Muscle of leg (tissue), 11 donors: ENCODE measurements around the gene CACTIN. TPM values are rescaled to one million over a fixed set of nuclear protein-coding genes. Genes with fewer than 3 reads are reported as not detected.
A peak's percentile ranks its signal among the peaks of the same experiment; 100 is the strongest.

Experiments
- DNase-seq: peaks from one replicate; pipeline ENCODE4 v3.0.0; 2013
- H3K27ac ChIP-seq: one replicate; pipeline ENCODE4 v1.5.1; 2013; ENCODE audit warnings: mild to moderate bottlenecking, low read length, control low read depth
- H3K27me3 ChIP-seq: one replicate; pipeline ENCODE4 v1.6.1; 2013; ENCODE audit warnings: low read length; ENCODE audit not compliant: control insufficient read depth, insufficient read depth
- H3K36me3 ChIP-seq: one replicate; pipeline ENCODE4 v1.6.1; 2013; ENCODE audit warnings: low read length; ENCODE audit not compliant: control insufficient read depth, insufficient read depth
- H3K4me1 ChIP-seq: one replicate; pipeline ENCODE4 v1.6.1; 2013; ENCODE audit warnings: low read length; ENCODE audit not compliant: control insufficient read depth, insufficient read depth
- H3K4me3 ChIP-seq: one replicate; pipeline ENCODE4 v1.5.1; 2013; ENCODE audit warnings: low read length, control low read depth
- H3K9me3 ChIP-seq: replicated peaks from 2 replicates; pipeline ENCODE4 v1.6.1; 2013; ENCODE audit warnings: low read depth, low read length; ENCODE audit not compliant: control insufficient read depth
- WGBS: methylation state at CpG from one replicate; pipeline ENCODE4 v1.1.5; 2013; ENCODE audit warnings: missing lambda C conversion rate; ENCODE audit not compliant: insufficient coverage; 5-methylcytosine and 5-hydroxymethylcytosine counted together
- polyA plus RNA-seq, 8 donors: library from polyadenylated mRNA; unstranded; fragments of 120-200 nt; gene quantifications; one replicate each; pipeline versions ENCODE4 v1.2.1 to v1.2.3, GENCODE V29; 2013; ENCODE audit warnings: inconsistent platforms in 1 of 8, low replicate concordance in 1 of 8; ENCODE audit not compliant: insufficient read length in 8 of 8, insufficient read depth in 1 of 8
- total RNA-seq: library from RNA; stranded (reverse); fragments of 120-200 nt; gene quantifications from one replicate; pipeline ENCODE4 v1.2.4, GENCODE V29; 2013

CACTIN gene
- total and polyA plus RNA-seq, 9 donors = 20.1 to 24.1 (median 22.6) TPM

DNA sequence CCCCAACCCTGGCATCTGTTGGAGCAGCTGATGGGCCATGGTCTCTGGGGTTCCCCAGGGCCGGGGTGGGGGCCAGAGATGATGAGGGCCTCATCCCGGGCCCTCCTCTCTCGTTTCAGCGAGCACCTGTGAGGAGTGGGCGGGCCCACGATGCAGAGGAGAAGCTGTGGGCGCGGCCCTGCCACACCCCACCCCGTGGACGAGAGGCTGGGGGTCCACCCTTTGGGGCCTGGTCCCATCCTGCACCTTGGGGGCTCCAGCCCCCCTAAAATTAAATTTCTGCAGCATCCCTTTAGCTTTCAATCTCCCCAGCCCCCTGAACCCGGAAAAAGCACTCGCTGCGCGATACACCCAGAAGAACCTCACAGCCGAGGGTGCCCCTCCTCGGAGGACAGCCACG, 48.2 kb downstream of the CACTIN start:
- H3K4me1 ChIP-seq = peaks cover 21% of the 10 kb centered on the region
- no peak overlapping the region for H3K4me3 ChIP-seq
- H3K36me3 ChIP-seq = peaks cover 12% of the 10 kb centered on the region
- no peaks in the 10 kb centered on the region for H3K9me3 ChIP-seq
- H3K27me3 ChIP-seq = peaks cover 2% of the 10 kb centered on the region
- H3K27ac ChIP-seq = no peak overlapping the region
- DNase-seq = no peak
- WGBS = 72% methylated on average over 15 of the region's 17 CpGs

DNA sequence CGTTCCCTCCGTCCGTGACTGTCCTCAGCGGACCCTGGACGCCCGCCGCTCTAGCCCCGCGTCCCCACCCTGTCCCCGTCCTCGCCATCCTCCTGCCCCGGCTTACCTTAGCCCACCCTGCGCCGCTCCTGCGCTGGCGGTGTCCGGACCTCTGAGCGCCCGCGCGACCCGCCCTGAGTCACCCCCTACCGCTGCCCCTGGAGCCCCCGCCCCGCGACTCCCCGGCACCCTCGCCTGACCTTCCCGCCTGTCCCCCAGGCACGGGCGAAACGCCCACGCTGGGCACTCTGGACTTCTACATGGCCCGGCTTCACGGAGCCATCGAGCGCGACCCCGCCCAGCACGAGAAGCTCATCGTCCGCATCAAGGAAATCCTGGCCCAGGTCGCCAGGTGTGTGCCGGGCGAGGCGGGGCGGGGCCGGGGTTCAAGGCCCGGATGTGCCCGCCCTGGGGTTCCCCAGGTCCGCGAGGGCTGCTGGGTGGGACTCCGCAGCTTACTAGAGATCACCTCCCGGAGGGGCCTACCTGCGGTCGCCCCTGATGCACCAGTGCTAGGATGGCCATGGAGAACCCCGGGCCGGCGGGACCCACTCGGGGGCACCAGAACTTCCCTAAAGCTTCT, 48.8 kb downstream of the CACTIN start:
- H3K4me1 ChIP-seq = peaks cover 22% of the 10 kb centered on the region
- no peak overlapping the region for H3K27ac ChIP-seq
- 53% methylated on average over 60 of the region's 60 CpGs for WGBS
- no peaks in the 10 kb centered on the region for H3K27me3 ChIP-seq
- no peaks in the 10 kb centered on the region for H3K9me3 ChIP-seq
- no peak overlapping the region for H3K4me3 ChIP-seq
- no peak for DNase-seq
- peaks cover 12% of the 10 kb centered on the region for H3K36me3 ChIP-seq

DNA sequence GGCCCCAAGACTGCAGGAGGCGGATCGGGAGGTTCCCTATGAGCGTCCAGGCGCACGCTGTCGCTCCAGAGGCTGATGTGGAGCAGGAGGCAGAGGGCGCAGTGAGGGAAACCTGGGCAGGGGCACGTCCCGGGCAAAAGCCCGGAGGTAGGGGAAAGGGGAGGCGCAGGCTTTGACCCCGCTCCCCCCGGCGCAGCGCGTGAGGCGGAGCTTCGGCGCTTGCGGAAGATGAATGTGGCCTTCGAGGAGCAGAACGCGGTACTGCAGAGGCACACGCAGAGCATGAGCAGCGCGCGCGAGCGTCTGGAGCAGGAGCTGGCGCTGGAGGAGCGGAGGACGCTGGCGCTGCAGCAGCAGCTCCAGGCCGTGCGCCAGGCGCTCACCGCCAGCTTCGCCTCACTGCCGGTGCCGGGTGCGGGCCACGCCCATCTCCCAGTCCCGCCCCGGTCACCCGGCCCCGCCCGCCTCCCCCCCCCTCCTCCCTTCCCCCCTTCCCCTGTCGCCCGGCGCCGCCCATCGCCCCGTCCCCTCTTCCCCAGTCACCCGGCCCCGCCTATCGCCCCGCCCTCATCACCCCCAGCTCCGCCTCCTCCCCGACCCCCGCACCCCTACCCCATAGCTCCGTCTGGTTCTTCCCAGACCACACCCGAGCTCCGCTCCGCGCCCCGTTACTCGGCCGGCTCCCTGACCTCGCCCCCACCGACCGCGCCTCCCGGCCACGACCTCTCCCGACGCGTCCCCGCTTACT, 49.7 kb downstream of the CACTIN start:
- Histone ChIP-seq H3K27ac (no peak overlapping the region), H3K4me1 (peaks cover 27% of the 10 kb centered on the region), H3K9me3 (no peaks in the 10 kb centered on the region), H3K4me3 (peak overlapping the region; percentile 42), H3K27me3 (no peaks in the 10 kb centered on the region), H3K36me3 (peaks cover 12% of the 10 kb centered on the region)
- WGBS = 8% methylated on average over 50 of the region's 78 CpGs
- peak; percentile 82 for DNase-seq

DNA sequence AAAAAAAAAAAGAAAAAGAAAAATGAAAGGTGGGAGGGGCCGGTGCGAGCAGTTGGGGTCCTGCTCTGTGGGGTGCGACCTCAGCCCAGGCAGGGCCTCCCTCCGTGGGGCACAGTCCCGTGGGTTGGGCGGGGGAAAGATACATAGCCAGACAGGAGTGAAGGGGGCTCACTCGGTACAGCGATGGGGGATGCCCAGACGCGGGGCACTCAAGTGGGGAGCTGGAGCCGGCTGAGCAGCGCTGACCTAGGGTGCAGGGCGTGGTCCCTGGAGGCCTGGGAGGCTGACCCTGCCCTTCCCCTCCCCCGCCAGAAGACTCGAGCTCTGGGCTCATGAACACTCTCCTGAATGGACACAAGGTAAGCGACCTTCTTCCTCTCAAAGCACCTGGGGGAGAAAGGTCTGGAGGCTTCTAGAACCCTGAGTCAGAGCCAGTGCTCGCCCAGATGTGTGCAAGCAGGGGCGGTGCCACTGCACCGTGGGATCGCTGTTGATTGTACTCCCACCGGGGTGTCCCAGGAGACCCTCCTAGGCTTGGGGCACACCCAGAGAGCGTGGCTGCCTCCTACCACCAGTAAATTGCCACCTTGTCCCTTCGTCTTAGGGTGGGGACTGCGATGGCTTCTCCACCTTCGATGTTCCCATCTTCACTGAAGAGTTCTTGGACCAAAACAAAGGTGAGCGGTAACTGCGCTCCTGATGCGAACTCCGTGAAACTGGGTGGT, 50.5 kb downstream of the CACTIN start:
- 68% methylated on average over 20 of the region's 29 CpGs for WGBS

DNA sequence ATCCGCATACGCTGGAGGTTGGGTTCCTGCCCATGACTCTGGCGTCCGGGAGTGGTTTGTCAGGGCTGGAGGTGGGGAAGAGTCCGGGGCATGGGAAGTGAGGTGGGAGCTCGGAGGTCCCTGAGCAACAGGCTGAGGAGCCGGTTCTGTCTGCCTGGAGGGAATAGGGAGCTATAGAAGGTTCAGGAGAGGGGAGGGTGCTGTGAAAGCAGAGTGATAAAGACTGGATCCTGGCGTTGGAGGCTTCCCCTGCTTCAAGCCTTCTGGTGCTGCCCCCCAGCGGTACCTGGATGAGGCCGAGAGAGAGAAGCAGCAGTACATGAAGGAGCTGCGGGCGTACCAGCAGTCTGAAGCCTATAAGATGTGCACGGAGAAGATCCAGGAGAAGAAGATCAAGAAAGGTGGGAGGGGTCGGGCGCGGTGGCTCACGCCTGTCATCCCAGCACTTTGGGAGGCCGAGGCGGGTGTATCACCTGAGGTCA, 51.3 kb downstream of the CACTIN start:
- Histone ChIP-seq H3K4me3 (no peak overlapping the region), H3K36me3 (peaks cover 12% of the 10 kb centered on the region), H3K27me3 (no peaks in the 10 kb centered on the region), H3K4me1 (peaks cover 30% of the 10 kb centered on the region), H3K9me3 (no peaks in the 10 kb centered on the region), H3K27ac (no peak overlapping the region)
- WGBS = 76% methylated on average over 13 of the region's 19 CpGs
- peak; percentile 7 for DNase-seq

More for the DNA sequence above, 50.5 kb downstream of the CACTIN start:
- H3K9me3 ChIP-seq = no peaks in the 10 kb centered on the region
- H3K27me3 ChIP-seq = no peaks in the 10 kb centered on the region
- H3K27ac ChIP-seq = no peak overlapping the region
- peaks cover 30% of the 10 kb centered on the region for H3K4me1 ChIP-seq
- H3K4me3 ChIP-seq = peak overlapping the region; percentile 42
- peaks cover 12% of the 10 kb centered on the region for H3K36me3 ChIP-seq
- DNase-seq = no peak

DNA sequence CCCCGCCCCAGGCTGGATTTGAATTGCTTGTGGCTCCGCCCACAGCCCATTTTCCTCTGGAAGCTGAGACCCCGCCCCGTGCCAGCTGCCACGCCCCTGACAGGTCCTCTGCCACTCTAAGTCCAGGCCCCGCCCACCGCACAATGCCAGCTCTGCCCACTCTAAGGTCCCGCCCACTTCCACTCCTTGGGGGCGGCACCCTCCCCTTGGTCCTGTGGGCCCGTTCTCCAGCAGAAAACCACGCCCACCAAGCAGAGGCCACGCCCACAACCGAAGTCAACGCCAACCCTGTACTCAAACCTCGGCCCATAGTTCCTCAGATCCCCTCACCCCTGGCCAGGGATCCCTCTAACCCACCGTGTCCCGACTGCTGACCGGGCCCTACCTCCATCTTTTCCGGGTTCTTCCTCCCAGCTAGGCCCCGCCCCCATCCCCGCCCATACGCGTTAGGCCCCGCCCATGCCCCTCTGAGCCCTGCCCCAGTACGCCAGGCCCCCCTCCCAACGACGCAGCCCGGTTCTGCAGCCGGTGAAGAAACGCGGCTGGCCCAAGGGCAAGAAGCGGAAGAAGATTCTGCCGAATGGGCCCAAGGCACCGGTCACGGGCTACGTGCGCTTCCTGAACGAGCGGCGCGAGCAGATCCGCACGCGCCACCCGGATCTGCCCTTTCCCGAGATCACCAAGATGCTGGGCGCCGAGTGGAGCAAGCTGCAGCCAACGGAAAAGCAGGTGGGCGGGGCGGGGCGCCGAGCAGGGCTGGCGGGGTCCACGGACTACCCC, 52.5 kb downstream of the CACTIN start:
- peak; percentile 86 for DNase-seq
- H3K27me3 ChIP-seq = no peaks in the 10 kb centered on the region
- peak overlapping the region; percentile 86 for H3K4me3 ChIP-seq
- no peaks in the 10 kb centered on the region for H3K9me3 ChIP-seq
- H3K27ac ChIP-seq = no peak overlapping the region
- H3K36me3 ChIP-seq = peaks cover 12% of the 10 kb centered on the region
- H3K4me1 ChIP-seq = peaks cover 30% of the 10 kb centered on the region
- 43% methylated on average over 48 of the region's 55 CpGs for WGBS

DNA sequence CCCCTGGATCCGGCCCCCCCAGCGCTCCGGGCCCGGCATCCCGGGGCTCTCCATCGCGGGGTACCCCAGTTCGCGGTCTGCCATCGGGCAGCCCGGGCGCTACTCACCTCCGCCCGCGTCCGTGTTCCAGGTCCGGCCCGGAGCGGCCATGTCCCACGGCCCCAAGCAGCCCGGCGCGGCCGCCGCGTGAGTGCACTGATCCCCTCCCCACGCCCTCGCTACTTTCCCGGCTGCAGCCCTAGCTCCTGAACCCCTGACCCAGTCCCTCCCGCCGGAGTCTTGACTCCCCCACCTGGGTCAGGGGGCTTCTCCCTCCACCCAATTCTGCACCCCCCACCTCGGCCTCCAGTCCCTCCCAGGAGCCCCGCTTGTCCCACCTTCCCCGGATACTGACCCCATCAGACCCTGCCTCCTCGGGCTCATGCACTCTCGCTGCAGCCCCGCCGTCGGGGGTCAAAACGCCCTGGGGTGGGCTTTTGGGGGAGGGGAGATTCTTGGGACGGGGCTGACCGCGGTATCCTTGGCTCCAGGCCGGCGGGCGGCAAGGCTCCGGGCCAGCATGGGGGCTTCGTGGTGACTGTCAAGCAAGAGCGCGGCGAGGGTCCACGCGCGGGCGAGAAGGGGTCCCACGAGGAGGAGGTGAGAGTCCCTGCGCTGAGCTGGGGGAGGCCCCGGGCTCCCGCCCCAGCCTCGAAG, 53.3 kb downstream of the CACTIN start:
- no peaks in the 10 kb centered on the region for H3K9me3 ChIP-seq
- peak overlapping the region; percentile 86 for H3K4me3 ChIP-seq
- WGBS = under 1% methylated on average over 55 of the region's 60 CpGs
- peaks cover 12% of the 10 kb centered on the region for H3K36me3 ChIP-seq
- peak overlapping the region; percentile 83 for H3K27ac ChIP-seq
- H3K4me1 ChIP-seq = peaks cover 30% of the 10 kb centered on the region
- H3K27me3 ChIP-seq = no peaks in the 10 kb centered on the region
- DNase-seq = peak; percentile 32

DNA sequence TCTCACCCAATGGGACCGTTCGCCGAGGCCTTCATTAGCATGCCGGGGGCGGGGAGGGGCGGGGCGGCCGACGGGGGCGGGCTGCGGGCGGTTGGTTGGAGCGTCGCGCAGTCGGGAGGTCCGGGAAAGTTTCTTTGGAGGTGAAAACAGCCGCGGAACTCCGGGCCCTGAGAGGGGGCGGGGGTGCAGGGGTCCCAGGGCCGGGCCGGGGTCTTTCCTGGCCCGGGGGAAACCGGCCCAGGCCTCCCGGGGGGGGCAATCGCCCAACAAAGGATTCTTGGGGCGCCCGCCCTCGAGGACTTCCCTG, 53.8 kb downstream of the CACTIN start, which contains the start of gene HMG20B:
TSS of gene HMG20B (plus strand) at position 90 of the 307 bp plus-strand sequence. CDS start 366 bp downstream, outside the sequence.
- Histone ChIP-seq H3K4me1 (peaks cover 30% of the 10 kb centered on the region), H3K27ac (peak within 1 kb of the TSS; percentile 83), H3K27me3 (no peaks in the 10 kb centered on the region), H3K4me3 (peak within 1 kb of the TSS; percentile 86), H3K36me3 (peaks cover 12% of the 10 kb centered on the region), H3K9me3 (no peaks in the 10 kb centered on the region)
- DNase-seq = no peak
- 0% methylated on average over 22 of the region's 30 CpGs for WGBS

DNA sequence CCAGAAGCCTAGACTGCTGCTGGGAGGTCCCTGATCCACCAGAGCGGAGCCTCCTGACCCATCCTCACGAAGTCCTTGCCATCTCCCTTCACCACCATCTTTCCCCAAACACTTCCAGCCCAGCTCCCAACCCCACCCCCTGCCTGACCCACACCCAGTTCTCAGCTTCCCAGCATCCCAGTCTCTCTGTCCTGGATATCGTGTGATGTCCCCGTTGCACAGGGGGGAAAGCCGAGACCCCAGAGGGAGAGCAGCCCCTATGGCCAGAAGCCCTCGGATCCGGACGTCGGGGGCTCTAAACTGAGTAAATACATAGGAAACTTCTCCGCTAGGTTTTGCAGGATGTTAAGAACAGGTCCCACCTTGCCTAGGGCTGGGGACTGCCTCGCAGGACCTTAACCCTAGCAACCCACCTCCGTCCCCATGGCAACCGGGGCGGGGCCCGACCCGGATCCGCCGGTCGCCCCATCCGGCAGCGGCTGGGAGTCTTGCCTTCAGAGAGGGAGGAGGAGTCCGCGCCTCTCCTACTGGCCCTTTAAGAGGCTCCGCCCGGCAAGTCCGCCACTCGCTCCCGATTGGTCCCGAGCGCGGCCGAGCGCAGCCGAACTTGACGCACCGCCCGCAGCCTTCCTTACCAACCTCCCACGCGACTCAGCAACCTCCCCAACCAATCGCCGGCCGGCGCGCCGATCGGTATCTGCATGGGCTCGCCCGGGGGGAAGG, 54.3 kb downstream of the CACTIN start:
- Histone ChIP-seq H3K27me3 (no peaks in the 10 kb centered on the region), H3K27ac (peak overlapping the region; percentile 29), H3K4me3 (peak overlapping the region; percentile 56), H3K4me1 (peaks cover 30% of the 10 kb centered on the region), H3K36me3 (peaks cover 12% of the 10 kb centered on the region), H3K9me3 (no peaks in the 10 kb centered on the region)
- 2% methylated on average over 36 of the region's 48 CpGs for WGBS
- DNase-seq = peak; percentile 100
